NCI-H446 (cell line): ENCODE measurements around the gene MKNK1.
A peak's percentile ranks its signal among the peaks of the same experiment; 100 is the strongest.
"Not testable (repeated sequence)": the region's sequence is repeated elsewhere in the genome, so short reads cannot be mapped to it uniquely, and the experiment has no call there.

Source experiments
- DNase-seq, 2 experiments: peaks; one replicate each; lab custom pipeline; 2025; lab: John Stamatoyannopoulos, UW

The MKNK1 gene

GRCh38 chr1:46603858-46604549 is at the start of gene MKNK1:
TSS of gene MKNK1 (minus strand) at chr1:46604268. CDS start at chr1:46583327, 20,941 bp downstream.
- DNase-seq, result peak in 1 of 2 experiments; percentile 43

- DNase-seq, result no peak
Measured at GRCh38 chr1:46653405-46653958, 49.4 kb upstream of the MKNK1 start.

- no peak for DNase-seq
Measured at GRCh38 chr1:46652321-46653100, 48.4 kb upstream of the MKNK1 start.

- not testable (repeated sequence) for DNase-seq
Measured at GRCh38 chr1:46651152-46651551, 47.1 kb upstream of the MKNK1 start.

GRCh38 chr1:46650491-46650890 is 46.4 kb upstream of the MKNK1 start:
- no peak for DNase-seq

GRCh38 chr1:46649764-46650163 is 45.7 kb upstream of the MKNK1 start:
- DNase-seq, result no peak

- DNase-seq, result no peak
Measured at GRCh38 chr1:46647611-46648010, 43.5 kb upstream of the MKNK1 start.

GRCh38 chr1:46646844-46647243 is 42.8 kb upstream of the MKNK1 start:
- DNase-seq, result no peak

- DNase-seq, result no peak
Measured at GRCh38 chr1:46646331-46646730, 42.3 kb upstream of the MKNK1 start.

- no peak for DNase-seq
Measured at GRCh38 chr1:46645815-46646214, 41.7 kb upstream of the MKNK1 start.

- peak; percentile 90 to 99 for DNase-seq
Measured at GRCh38 chr1:46643368-46643775, 39.3 kb upstream of the MKNK1 start.

GRCh38 chr1:46642115-46642680 is 38.1 kb upstream of the MKNK1 start:
- no peak for DNase-seq

- no peak for DNase-seq
Measured at GRCh38 chr1:46639547-46639946, 35.5 kb upstream of the MKNK1 start.

GRCh38 chr1:46638921-46639320 is 34.9 kb upstream of the MKNK1 start:
- DNase-seq, result no peak

GRCh38 chr1:46637444-46638083 is 33.5 kb upstream of the MKNK1 start:
- no peak for DNase-seq

- no peak for DNase-seq
Measured at GRCh38 chr1:46635205-46635604, 31.1 kb upstream of the MKNK1 start.

GRCh38 chr1:46630719-46631118 is 26.7 kb upstream of the MKNK1 start:
- DNase-seq, result no peak

GRCh38 chr1:46623743-46624644 is 19.9 kb upstream of the MKNK1 start:
- DNase-seq, result no peak

GRCh38 chr1:46622344-46622743 is 18.3 kb upstream of the MKNK1 start:
- peak in 1 of 2 experiments; percentile 65 for DNase-seq

GRCh38 chr1:46621930-46622329 is 17.9 kb upstream of the MKNK1 start:
- no peak for DNase-seq

GRCh38 chr1:46619656-46620258 is 15.7 kb upstream of the MKNK1 start:
- DNase-seq, result no peak
